ENCODE results near the gene TCEAL3.
"Not testable (repeated sequence)": the region's sequence is repeated elsewhere in the genome, so short reads cannot be mapped to it uniquely, and the experiment has no call there.

DNA sequence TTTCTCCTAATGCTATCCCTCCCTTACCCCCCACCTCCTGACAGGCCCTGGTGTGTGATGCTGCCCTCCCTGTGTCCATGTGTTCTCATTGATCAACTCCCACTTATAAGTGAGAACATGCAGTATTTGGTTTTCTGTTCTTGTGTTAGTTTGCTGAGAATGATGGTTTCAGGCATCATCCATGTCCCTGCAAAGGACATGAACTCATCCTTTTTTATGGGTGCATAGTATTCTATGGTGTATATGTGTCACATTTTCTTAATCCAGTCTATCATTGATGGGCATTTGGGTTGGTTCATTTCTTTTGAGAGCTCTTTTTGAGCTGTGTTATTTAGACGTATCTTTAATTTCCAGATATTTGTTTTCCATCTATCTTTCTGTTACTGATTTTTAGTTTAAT lies 15.5 kb upstream of the TCEAL3 start:
- TF ChIP-seq, protein P1, sequence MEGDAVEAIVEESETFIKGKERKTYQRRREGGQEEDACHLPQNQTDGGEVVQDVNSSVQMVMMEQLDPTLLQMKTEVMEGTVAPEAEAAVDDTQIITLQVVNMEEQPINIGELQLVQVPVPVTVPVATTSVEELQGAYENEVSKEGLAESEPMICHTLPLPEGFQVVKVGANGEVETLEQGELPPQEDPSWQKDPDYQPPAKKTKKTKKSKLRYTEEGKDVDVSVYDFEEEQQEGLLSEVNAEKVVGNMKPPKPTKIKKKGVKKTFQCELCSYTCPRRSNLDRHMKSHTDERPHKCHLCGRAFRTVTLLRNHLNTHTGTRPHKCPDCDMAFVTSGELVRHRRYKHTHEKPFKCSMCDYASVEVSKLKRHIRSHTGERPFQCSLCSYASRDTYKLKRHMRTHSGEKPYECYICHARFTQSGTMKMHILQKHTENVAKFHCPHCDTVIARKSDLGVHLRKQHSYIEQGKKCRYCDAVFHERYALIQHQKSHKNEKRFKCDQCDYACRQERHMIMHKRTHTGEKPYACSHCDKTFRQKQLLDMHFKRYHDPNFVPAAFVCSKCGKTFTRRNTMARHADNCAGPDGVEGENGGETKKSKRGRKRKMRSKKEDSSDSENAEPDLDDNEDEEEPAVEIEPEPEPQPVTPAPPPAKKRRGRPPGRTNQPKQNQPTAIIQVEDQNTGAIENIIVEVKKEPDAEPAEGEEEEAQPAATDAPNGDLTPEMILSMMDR (conservative IDR thresholded peaks at IDR 0.05 in 1 of 2, IDR thresholded peaks at IDR 0.05 in 1 of 2; ENCODE audit: low read depth in 1 of 2, low read length in 2 of 2), result not testable (repeated sequence)
- TF ChIP-seq EZH2 (IDR thresholded peaks at IDR 0.05; ENCODE audit: low read length, missing control alignments), result not testable (repeated sequence)

Data from fibroblast of lung (primary cell).